Measurements from ENCODE around the gene TACC3.

TACC3 gene

DNA sequence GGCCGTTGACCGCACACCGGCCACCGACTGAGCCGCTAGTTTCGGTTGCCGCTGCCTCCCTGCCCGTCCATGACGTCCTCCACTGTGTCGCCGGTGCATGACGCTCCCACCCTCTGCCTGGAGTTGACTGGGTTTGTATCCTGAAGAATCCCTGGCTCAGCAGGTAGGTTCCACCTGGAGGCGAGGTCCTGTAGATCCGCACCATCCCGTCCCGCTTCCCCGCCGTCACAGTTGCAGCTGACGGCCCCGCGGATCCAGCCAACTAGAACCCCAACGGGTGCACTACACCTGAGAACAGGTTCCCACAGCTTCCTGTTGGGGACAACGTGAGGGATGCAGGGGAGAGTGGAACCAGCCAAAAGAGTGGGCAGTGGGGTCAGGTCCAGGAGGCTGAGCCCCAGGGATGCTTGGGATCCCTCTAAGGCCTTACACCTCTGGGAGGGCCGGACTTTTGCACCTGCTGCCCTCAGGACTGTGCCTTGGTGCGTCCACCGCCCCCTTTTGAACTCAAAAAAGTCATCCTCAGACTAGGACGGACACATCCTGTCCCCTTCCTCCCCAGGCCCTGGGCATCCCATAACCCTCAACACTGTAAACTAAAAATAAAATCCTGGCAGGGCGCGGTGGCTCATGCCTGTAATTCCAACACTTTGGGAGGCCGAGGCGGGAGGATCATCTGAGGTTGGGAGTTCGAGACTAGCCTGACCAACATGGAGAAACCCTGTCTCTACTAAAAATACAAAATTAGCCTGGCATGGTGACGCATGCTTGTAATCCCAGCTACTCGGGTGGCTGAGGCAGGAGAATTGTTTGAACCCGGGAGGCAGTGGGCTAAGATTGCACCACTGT, 8.1 kb upstream of the TACC3 start:
- peak overlapping the region; percentile 59 for H3K4me3 ChIP-seq (ENCODE audit: control insufficient read depth, low read depth, low read length)
- no peak for DNase-seq (ENCODE audit: low read depth)
- TF ChIP-seq, protein P1, sequence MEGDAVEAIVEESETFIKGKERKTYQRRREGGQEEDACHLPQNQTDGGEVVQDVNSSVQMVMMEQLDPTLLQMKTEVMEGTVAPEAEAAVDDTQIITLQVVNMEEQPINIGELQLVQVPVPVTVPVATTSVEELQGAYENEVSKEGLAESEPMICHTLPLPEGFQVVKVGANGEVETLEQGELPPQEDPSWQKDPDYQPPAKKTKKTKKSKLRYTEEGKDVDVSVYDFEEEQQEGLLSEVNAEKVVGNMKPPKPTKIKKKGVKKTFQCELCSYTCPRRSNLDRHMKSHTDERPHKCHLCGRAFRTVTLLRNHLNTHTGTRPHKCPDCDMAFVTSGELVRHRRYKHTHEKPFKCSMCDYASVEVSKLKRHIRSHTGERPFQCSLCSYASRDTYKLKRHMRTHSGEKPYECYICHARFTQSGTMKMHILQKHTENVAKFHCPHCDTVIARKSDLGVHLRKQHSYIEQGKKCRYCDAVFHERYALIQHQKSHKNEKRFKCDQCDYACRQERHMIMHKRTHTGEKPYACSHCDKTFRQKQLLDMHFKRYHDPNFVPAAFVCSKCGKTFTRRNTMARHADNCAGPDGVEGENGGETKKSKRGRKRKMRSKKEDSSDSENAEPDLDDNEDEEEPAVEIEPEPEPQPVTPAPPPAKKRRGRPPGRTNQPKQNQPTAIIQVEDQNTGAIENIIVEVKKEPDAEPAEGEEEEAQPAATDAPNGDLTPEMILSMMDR (IDR thresholded peaks at IDR 0.05; ENCODE audit: control insufficient read depth, insufficient read depth, low read depth, low read length, missing control alignments), result no peak

DNA sequence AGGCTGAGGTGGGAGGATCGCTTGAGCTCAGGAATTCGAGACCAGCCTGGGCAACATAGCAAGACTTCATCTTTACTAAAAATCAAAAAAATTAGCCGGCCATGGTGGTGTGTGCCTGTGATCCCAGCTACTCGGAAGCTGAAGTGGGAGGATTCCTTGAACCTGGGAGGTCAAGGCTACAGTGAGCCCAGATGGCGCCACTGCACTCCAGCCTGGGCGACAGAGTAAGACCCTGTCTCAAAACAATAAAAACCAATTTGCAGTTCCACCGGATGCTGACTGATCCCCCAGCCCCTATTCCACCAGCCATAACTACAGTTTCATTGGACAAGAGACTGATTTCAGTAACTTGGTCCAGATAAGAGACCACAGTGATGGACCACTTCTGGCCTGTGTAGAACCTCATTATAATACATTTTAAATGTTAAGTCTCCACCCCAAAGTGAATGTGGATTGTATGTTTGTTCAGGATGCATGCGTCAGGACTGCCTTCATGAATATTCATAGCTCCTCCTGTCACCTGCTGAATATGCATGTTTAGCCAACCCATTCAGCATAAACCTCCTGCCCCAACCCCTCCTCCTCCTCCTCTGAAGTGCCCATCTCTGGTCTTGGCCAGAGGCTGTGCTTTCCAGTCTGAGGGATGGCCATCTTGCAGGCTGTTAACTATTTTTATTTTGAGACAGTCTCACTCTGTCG, 6.9 kb upstream of the TACC3 start:
- DNase-seq (ENCODE audit: low read depth), result no peak

DNA sequence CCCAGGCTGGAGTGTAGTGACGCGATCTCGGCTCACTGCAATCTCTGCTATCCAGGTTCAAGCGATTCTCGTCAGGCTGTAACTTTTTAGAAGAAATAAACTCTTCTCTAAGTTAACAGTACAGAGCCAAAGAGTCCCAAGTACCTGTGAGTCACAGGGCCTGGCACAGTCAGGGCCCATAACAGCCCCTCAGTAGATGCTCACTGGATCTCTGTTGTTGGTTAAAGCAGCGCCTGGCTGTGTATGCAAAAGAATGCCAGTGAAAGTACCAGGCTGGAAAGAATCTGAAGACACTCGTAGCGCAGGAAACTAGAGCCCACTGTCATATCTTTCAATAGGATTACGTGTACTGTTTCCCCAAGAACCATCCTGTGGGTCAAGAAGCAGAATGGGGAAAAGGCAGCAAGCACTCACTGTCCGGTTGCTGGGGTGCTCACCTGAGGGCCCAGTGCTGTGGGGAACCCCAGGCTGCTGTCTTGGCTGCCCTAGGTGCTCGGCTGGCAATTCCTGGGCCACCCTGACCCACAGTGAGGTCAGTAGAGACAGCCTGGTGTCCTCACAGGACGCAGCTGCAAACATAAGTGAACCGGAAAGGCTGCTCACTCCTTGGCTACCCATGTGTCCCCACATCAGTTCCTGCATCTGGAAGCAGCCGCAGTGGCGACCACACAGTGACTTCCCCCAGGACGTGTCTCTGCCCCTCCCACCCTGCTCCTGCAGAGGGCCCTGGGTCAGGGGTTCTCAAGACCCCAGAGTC, 6.1 kb upstream of the TACC3 start:
- H3K4me3 ChIP-seq (ENCODE audit: control insufficient read depth, low read depth, low read length), result no peak overlapping the region
- DNase-seq (ENCODE audit: low read depth), result no peak
- TF ChIP-seq, protein P1 (IDR thresholded peaks at IDR 0.05; ENCODE audit: control insufficient read depth, insufficient read depth, low read depth, low read length, missing control alignments), result no peak

More for the DNA sequence above, 6.9 kb upstream of the TACC3 start:
- TF ChIP-seq, protein P1 (IDR thresholded peaks at IDR 0.05; ENCODE audit: control insufficient read depth, insufficient read depth, low read depth, low read length, missing control alignments), result no peak
- no peak overlapping the region for H3K4me3 ChIP-seq (ENCODE audit: control insufficient read depth, low read depth, low read length)

DNA sequence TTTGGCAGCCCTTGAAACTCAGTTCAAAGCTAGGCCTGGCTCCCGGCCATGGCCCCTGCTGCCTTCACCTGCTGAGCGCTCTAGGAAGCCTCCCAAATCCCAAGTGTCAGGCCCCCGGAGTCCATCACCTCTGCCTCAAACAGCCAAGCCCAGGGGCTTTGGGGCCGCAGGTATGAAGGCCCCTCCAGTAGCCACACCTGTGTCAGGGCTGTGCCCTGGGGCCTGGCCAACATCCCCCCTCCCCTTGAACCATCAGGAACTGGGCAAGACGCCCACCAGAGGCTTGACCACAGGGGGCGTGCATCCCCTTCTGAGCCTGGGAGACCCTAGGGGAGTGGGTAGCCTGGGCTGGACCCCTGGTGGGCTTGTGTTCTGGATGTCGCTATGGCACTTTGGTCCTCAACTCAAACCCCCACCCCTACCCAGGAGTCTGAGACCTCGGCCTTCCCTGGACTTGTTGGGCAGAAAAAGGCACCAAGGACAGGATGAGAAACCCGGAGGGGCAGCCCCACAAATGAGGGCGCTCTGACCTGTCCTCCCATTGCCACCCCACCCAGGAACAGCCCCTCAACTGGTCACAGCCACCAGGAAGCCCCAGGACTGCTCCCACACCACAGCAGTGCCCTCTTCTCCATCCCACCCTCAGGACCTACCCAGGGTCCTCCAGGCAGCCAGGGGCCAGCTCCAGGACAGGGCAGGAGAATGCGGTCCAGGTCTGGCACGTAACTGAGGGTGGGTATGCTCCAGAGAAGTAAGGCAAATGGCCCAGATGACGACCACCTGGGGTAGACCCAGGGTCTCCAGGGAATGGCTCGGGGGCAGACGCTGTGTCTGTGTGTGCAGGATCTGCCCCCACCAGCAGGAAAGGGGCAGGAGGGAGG, 5.0 kb upstream of the TACC3 start:
- no peak for DNase-seq (ENCODE audit: low read depth)
- H3K4me3 ChIP-seq (ENCODE audit: control insufficient read depth, low read depth, low read length), result no peak overlapping the region
- TF ChIP-seq, protein P1 (IDR thresholded peaks at IDR 0.05; ENCODE audit: control insufficient read depth, insufficient read depth, low read depth, low read length, missing control alignments), result no peak

DNA sequence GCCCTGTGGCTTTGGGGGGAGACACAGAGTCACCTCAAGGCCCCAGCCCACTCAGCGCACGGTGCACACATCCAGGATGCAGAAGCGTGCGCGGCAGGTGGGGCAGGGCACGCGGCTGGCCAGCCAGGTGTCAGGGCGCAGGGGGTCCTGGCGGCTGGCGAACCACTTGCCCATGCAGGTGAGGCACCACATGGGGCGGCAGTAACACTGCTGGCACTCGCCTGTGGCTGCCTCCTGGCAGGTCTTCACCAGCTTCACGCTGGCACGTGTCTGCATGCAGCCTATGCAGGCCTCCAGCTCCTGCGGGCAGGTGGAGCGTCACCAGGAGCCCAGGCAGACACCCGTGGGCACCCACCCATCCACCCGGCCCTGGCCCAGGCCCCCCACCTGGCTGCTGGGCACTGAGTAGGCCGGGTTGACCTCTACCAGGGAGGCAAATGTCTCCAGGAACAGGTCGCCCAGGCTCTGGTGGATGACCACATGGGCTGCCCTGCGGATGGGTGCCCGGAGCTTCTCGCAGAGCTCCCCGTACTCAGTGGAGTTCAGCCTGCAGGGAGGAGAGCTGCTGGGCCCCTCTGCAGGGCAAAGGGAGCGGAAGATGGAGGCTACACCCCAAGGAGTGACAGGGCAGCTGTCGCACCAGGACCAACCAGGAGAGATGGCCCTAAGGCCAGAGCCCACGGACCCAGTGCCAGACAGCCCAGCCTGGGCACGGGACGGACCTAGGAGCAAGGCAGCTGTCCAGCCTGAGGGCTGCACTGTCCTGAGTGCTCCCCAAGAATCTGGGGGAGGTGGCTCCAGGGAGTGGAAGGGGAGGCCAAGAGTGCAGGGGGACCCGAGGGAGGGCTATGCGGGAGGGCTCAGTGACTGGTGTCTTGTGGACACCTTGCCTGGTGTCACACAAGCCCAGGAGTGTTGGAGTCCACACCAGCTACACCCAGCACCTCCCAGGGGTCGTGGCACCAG, 3.9 kb upstream of the TACC3 start:
- DNase-seq (ENCODE audit: low read depth), result no peak
- TF ChIP-seq, protein P1 (IDR thresholded peaks at IDR 0.05; ENCODE audit: control insufficient read depth, insufficient read depth, low read depth, low read length, missing control alignments), result no peak
- H3K4me3 ChIP-seq (ENCODE audit: control insufficient read depth, low read depth, low read length), result no peak overlapping the region

Data from AG09309 (cell line).